ENCODE data around the gene SOX8.

The SOX8 gene

GRCh38 chr16:989354-989814 lies 7.8 kb downstream of the SOX8 start:
- no peak for DNase-seq

DNA sequence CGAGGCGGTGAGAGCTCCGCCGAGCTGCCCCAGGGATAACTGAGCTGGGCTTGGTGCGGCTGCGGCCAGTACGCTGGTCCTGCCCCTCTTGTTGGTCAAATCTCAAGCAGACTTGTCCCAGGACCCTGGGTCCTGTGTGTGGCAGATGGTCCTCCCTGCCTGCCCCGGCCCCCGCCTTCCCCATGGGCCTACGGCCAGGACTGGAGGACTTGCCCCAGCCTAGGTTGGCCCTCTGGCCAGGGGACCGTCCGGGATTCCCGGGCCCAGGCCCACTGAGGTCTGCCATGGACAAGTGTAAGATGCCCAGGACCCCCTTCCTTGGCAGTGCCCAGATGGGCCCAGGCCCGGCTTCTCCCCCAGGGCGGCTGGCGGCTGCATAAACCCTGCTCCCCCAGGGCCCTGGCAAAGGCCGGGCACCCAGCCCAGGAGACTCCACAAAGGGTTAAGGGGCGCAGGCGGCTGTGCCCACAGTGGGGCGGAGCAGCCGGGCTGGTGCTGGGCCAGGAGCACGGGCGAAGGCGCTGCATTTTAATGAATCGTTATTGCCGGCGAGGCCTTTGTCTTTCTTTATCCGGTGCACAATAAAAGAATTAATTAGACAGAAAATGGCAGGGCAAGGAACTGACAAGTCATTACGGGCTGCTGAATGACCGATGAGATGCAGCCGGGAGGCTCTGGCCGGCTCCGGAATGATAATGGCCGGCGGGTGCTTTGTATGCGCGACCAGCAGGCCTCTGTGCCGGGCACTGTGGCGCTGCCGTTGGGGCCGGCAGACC lies 9.1 kb downstream of the SOX8 start:
- no peak for DNase-seq

- no peak for DNase-seq
Measured at GRCh38 chr16:991345-991744, 9.8 kb downstream of the SOX8 start.

DNA sequence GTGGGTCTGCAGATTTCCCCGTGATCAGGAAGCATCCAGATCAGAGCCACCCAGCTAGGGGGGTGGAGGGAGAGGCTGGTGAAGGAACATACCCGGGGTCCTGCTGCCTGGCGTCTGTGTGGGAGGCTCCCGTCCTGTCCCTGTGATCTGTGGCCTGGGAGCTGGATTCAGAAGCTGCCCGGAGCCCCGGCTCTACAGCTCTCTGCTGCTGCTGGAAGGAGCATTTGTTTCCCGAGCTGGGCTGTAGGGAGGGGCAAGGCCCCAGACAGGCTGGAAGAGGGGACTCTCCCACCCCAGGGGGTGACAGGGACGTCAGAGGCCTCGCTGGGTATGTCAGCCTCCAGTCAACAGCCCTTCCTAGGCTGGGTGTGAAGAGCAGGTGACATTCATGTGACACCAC lies 10.2 kb downstream of the SOX8 start:
- DNase-seq = no peak

GRCh38 chr16:993731-994130 lies 12.2 kb downstream of the SOX8 start:
- no peak for DNase-seq

DNA sequence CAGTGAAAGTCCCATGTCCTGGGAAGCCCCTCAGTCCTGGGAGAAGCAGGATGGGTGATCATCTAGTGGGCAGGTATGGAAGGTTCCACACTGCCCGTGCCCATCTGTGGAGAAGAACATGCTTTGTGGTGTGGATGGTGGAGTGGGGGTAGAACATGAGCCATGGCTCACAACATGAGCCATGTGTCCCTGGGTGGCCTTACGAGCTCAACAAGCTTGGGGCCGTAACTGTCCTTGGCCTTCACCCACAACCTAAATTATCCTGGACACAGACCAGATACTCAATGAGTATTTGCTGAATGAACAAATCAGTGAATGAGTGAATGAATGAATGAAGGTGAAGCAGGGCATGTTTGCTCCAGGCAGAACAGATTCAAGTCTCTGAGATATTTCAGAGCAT lies 13.5 kb downstream of the SOX8 start:
- no peak for DNase-seq

DNA sequence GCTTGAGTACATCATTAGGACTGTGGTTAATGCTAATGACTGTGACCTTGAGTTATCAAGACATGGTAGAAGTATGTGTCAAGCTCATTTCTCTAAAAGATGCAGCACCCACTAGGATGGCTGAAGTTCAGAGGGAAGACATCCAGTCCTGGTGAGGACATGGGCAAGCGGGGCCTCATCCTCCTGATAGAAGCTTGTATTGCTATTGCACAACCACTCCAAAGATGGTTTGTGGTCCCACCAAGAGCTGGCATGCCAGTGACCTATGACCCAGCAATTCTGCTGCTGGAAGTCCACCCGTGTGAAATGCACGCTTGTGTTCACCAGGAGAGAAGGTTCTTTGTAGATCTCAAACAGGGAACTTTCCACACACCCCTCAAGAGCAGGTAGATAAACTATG lies 14.2 kb downstream of the SOX8 start:
- DNase-seq = no peak

GRCh38 chr16:996681-997080 lies 15.1 kb downstream of the SOX8 start:
- no peak for DNase-seq

- peak; percentile 68 to 74 (median 71) for DNase-seq
Measured at GRCh38 chr16:997440-998051, 16.0 kb downstream of the SOX8 start.

GRCh38 chr16:998211-998610 lies 16.6 kb downstream of the SOX8 start:
- DNase-seq = no peak

GRCh38 chr16:998615-999014 lies 17.0 kb downstream of the SOX8 start:
- DNase-seq = no peak

GRCh38 chr16:999677-1000076 lies 18.1 kb downstream of the SOX8 start:
- DNase-seq = no peak

- DNase-seq = no peak
Measured at GRCh38 chr16:1000608-1001007, 19.0 kb downstream of the SOX8 start.

DNA sequence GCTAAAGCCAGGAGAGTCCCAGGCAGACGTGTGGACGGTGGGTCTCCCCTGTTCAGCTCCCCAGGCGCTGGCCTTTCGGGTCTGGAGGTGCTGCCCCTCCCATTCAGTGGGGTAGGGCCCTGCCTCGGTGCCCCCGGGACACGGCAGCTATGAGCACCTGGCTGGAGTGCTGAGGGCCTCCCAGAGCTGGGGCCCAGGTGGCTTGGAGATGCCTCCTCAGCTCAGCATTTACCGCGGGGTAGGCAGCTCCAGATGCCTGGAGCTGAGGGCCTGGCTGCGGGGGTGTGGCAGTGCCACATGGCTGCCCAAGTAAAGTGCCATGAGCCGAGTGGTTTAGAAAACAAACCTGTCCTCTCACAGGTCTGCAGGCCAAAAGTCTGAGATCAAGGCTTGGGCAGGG lies 19.5 kb downstream of the SOX8 start:
- no peak for DNase-seq

DNA sequence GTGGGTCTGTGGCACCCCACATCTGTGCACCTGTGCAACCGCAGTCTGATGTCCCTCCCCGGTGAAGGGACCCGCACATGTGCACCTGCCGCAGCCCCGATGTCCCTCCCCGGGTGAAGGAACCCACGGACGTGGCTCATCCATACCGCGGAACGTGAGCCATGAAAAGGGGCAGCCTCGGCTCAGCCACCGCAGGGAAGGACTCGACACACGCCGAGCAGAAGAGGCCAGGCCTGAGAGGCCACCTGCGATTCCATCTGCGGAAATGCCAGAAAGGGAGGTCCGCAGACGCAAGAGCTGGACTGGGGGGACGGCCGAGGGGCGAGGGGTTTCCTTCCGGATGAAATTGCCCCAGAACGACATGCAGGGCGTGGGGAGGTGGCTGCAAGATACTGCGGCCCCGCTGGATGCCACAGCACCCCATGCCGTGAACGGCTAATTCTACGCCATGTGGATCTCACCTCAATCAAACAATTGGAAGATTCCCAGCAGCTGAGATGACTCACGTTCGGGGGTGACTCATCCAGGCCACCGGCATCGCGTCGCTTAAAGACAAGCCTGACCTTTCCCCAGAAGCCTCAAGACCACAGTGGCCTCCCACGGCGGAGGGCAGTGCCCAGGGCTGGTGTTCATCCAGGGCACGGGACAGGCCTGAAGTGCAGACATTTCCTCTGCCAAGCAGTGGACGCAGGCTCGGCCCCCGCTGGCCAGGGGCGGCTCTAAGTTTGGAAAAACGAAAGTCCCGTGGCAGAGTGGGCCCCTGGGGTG lies 21.0 kb downstream of the SOX8 start:
- peak; percentile 50 to 60 (median 53) for DNase-seq

DNA sequence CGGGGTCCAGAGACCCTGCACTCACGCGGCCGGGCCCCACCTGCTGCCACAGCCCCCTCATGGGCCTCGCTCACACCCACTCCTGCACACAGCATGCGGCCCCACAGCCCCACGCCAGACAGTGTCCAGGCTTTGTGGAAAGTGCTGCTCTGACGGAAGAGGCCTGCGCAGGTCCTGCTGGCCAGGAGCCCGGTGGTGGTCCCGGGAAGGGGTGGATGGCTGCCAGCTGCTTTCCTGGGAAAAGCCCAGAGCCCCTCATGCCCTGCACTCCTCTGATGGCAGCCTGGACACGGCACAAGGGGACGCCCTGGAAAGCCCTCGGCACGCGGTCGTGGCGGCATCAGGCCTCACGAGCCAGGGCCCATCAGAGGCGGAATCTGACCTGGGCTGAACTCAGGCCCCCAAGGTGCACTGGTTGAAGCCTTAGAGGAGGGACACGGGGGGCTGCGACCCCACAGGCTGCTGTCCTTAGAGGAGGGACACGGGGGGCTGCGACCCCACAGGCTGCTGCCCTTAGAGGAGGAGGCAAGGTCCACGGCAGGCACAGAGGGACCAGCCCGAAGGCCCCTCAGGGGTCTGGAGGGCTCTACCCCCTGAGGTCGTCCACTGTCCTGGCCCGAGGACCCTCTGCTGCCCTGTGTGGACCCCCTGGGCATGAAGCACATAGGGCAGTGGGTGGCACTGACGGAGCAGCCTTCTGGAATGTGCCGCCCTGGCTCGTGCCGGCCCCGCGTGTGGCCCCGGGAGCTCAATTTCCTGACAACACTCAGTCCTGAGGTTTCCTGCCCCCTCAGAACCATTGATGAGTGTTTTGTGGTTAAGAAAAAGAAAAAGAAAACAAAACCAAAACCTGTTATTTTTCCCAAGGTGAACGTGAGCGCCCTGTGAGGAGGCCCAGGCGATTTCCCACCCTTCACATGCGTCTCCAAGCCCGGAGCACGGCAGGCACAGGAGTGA lies 22.1 kb downstream of the SOX8 start:
- peak; percentile 17 to 40 (median 39) for DNase-seq

- no peak for DNase-seq
Measured at GRCh38 chr16:1005286-1005685, 23.7 kb downstream of the SOX8 start.

DNA sequence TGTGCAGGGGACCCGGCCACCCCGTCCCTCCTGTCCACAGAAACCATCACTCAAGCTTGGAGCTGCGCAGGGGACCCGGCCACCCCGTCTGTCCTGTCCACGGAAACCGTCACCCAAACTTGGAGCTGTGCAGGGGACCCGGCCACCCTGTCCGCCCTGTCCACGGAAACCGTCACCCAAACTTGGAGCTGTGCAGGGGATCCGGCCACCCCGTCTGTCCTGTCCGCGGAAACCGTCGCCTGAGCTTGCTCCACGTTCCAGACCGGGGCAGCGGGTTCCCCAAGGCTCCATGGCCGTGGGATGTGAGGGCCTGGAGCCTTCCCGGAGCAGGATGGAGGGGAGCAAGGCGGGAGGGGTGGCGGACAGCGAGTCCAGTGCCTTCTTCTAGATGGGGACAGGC lies 25.2 kb downstream of the SOX8 start:
- DNase-seq = no peak

GRCh38 chr16:1007284-1007850 lies 25.8 kb downstream of the SOX8 start:
- DNase-seq = no peak

GRCh38 chr16:1008085-1008484 lies 26.5 kb downstream of the SOX8 start:
- DNase-seq = no peak

- no peak for DNase-seq
Measured at GRCh38 chr16:1009358-1010150, 28.0 kb downstream of the SOX8 start.

Measured in suppressor macrophage treated with lipopolysaccharide for 1 hour (primary cell).